HG03354 (cell line): ENCODE data around the gene IFT57.

ENCODE experiments used
- ATAC-seq: cut with Tn5 transposase; IDR thresholded peaks from one replicate; pipeline ENCODE4 v1.9.1; 2021; ENCODE audit warnings: mild to moderate bottlenecking; ENCODE audit not compliant: unreplicated experiment, poor library complexity, severe bottlenecking

IFT57 gene

GRCh38 chr3:108131475-108132134 lies 90.6 kb downstream of the IFT57 start:
- ATAC-seq = no peak

GRCh38 chr3:108130701-108131474 lies 91.3 kb downstream of the IFT57 start:
- no peak for ATAC-seq

GRCh38 chr3:108130236-108130635 lies 92.0 kb downstream of the IFT57 start:
- ATAC-seq = no peak

- no peak for ATAC-seq
These were observed 94.8 kb downstream of the IFT57 start for GRCh38 chr3:108127301-108127988.

- ATAC-seq = no peak
These were observed 95.9 kb downstream of the IFT57 start for GRCh38 chr3:108126348-108126747.

- ATAC-seq = peak; percentile 73
These were observed 96.6 kb downstream of the IFT57 start for GRCh38 chr3:108125550-108126071.

- no peak for ATAC-seq
These were observed 97.1 kb downstream of the IFT57 start for GRCh38 chr3:108125153-108125543.

GRCh38 chr3:108124337-108125152 lies 97.7 kb downstream of the IFT57 start:
- peak; percentile 81 for ATAC-seq

GRCh38 chr3:108123326-108123725 lies 98.9 kb downstream of the IFT57 start:
- ATAC-seq = no peak

GRCh38 chr3:108122276-108122675 lies 99.9 kb downstream of the IFT57 start:
- ATAC-seq = no peak

- no peak for ATAC-seq
These were observed 102.7 kb downstream of the IFT57 start for GRCh38 chr3:108119398-108120104.

GRCh38 chr3:108118038-108118768 lies 104.0 kb downstream of the IFT57 start:
- ATAC-seq = no peak

GRCh38 chr3:108117241-108117775 lies 104.9 kb downstream of the IFT57 start:
- no peak for ATAC-seq

- no peak for ATAC-seq
These were observed 107.7 kb downstream of the IFT57 start for GRCh38 chr3:108114423-108115065.

GRCh38 chr3:108113975-108114374 lies 108.2 kb downstream of the IFT57 start:
- ATAC-seq = no peak

- no peak for ATAC-seq
These were observed 111.3 kb downstream of the IFT57 start for GRCh38 chr3:108110934-108111333.
